ENCODE measurements around the gene GRIP1.

GRIP1 gene

DNA sequence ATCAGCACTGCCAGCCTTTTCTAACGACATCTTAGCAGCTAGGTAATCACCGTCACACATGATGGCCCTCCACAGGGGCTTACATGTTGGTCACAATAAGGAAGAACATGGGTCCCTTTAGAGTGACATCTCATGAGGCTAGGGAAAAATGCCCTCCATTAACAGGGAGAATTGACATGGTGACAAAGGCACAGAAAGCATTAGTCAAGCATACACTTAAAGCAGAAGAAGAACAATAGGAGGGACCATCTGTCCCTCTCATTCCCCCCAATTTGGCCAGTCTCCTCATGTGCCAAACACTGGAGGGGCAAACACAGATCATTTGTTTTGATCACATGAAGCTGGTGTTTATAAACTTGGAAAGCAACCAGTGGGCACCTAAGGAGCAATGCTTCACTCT lies 78.0 kb downstream of the GRIP1 start:
- no peak overlapping the region for H3K4me3 ChIP-seq (ENCODE audit: low read length)
- H3K27ac ChIP-seq (ENCODE audit: low read length) = no peak overlapping the region
- H2AFZ ChIP-seq (ENCODE audit: low read length) = no peak overlapping the region
- no peaks in the 10 kb centered on the region for H3K9me3 ChIP-seq (replicated peaks; ENCODE audit: insufficient read depth, low read length)
- no peaks in the 10 kb centered on the region for H3K9me2 ChIP-seq (replicated peaks; ENCODE audit: insufficient read depth, low read length)
- no peaks in the 10 kb centered on the region for H3K79me2 ChIP-seq (ENCODE audit: low read length)
- no peak for TF ChIP-seq EZH2phosphoT487 (IDR thresholded peaks at IDR 0.05; ENCODE audit: low read length)
- TF ChIP-seq, protein P1, sequence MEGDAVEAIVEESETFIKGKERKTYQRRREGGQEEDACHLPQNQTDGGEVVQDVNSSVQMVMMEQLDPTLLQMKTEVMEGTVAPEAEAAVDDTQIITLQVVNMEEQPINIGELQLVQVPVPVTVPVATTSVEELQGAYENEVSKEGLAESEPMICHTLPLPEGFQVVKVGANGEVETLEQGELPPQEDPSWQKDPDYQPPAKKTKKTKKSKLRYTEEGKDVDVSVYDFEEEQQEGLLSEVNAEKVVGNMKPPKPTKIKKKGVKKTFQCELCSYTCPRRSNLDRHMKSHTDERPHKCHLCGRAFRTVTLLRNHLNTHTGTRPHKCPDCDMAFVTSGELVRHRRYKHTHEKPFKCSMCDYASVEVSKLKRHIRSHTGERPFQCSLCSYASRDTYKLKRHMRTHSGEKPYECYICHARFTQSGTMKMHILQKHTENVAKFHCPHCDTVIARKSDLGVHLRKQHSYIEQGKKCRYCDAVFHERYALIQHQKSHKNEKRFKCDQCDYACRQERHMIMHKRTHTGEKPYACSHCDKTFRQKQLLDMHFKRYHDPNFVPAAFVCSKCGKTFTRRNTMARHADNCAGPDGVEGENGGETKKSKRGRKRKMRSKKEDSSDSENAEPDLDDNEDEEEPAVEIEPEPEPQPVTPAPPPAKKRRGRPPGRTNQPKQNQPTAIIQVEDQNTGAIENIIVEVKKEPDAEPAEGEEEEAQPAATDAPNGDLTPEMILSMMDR (IDR thresholded peaks at IDR 0.05; ENCODE audit: low read length) = no peak
- no peak for TF ChIP-seq EZH2 (optimal IDR thresholded peaks at IDR 0.05; ENCODE audit: low read depth, low read length)
- H3K4me1 ChIP-seq (ENCODE audit: low read length) = no peaks in the 10 kb centered on the region
- no peaks in the 10 kb centered on the region for H3K36me3 ChIP-seq (replicated peaks; ENCODE audit: insufficient read depth, low read length)
- no peaks in the 10 kb centered on the region for H3F3A ChIP-seq (ENCODE audit: insufficient read depth, low read length)
- no peak for DNase-seq
- no peak overlapping the region for H3K4me2 ChIP-seq (ENCODE audit: low read depth, low read length)
- H4K20me1 ChIP-seq (ENCODE audit: insufficient read depth, low read length) = no peaks in the 10 kb centered on the region
- no peak overlapping the region for H3K9ac ChIP-seq (ENCODE audit: low read length)
- H3K27me3 ChIP-seq (replicated peaks; ENCODE audit: insufficient read depth, low read length) = no peaks in the 10 kb centered on the region

DNA sequence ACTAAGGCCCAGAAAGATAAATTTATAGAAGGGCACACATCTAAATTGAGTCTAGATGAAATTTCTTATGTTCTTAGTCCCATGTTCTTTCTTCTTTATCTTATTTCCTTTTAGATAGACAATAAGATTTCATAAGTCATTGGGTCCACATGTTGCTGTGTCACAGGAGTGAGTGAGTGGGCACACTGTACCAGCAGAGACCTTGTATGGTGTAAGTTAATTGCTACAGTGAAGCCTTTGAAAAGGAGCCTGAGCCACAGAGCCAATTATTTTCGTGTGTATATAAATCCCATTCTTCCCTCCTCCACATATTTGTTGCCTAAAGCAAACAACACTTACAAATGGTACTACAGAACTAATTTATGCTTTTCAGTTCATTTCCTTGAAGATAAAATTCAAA lies 79.1 kb downstream of the GRIP1 start:
- Histone ChIP-seq H3K9me2 (replicated peaks; ENCODE audit: insufficient read depth, low read length) (no peaks in the 10 kb centered on the region), H3K79me2 (ENCODE audit: low read length) (no peaks in the 10 kb centered on the region), H3K4me1 (ENCODE audit: low read length) (no peaks in the 10 kb centered on the region), H3F3A (ENCODE audit: insufficient read depth, low read length) (no peaks in the 10 kb centered on the region), H3K27ac (ENCODE audit: low read length) (no peak overlapping the region), H3K4me2 (ENCODE audit: low read depth, low read length) (no peak overlapping the region), H3K36me3 (replicated peaks; ENCODE audit: insufficient read depth, low read length) (no peaks in the 10 kb centered on the region), H3K9ac (ENCODE audit: low read length) (no peak overlapping the region), H3K9me3 (replicated peaks; ENCODE audit: insufficient read depth, low read length) (no peaks in the 10 kb centered on the region), H4K20me1 (ENCODE audit: insufficient read depth, low read length) (no peaks in the 10 kb centered on the region), H3K4me3 (ENCODE audit: low read length) (no peak overlapping the region), H2AFZ (ENCODE audit: low read length) (no peak overlapping the region), H3K27me3 (replicated peaks; ENCODE audit: insufficient read depth, low read length) (no peaks in the 10 kb centered on the region)
- TF ChIP-seq EZH2phosphoT487 (IDR thresholded peaks at IDR 0.05; ENCODE audit: low read length) (no peak), EZH2 (optimal IDR thresholded peaks at IDR 0.05; ENCODE audit: low read depth, low read length) (no peak)
- DNase-seq = no peak

DNA sequence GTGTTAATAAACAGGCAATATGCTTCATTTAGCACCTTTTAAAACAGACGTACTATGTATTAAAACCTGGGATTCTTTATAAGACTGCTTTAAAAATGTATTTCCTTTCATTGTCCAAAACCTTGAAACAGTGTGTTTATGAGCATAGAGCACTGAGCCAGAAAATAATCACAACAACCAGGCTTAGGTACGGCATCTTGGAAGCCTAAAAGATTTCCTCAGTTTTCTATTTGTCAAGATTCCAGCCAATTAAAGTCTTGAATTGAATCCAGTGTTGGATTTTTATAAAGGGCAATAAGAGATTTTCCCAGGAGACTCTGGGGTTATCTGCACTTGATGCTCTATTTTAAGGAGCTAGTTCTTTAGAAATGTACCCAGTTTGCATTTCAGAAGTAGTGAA lies 80.3 kb downstream of the GRIP1 start:
- Histone ChIP-seq H3F3A (ENCODE audit: insufficient read depth, low read length) (no peaks in the 10 kb centered on the region), H3K36me3 (replicated peaks; ENCODE audit: insufficient read depth, low read length) (no peaks in the 10 kb centered on the region), H3K4me3 (ENCODE audit: low read length) (no peak overlapping the region), H3K27ac (ENCODE audit: low read length) (no peak overlapping the region), H4K20me1 (ENCODE audit: insufficient read depth, low read length) (no peaks in the 10 kb centered on the region), H3K27me3 (replicated peaks; ENCODE audit: insufficient read depth, low read length) (no peaks in the 10 kb centered on the region), H3K79me2 (ENCODE audit: low read length) (no peaks in the 10 kb centered on the region), H3K4me2 (ENCODE audit: low read depth, low read length) (no peak overlapping the region), H3K4me1 (ENCODE audit: low read length) (no peaks in the 10 kb centered on the region), H3K9ac (ENCODE audit: low read length) (no peak overlapping the region), H3K9me3 (replicated peaks; ENCODE audit: insufficient read depth, low read length) (no peaks in the 10 kb centered on the region), H2AFZ (ENCODE audit: low read length) (no peak overlapping the region), H3K9me2 (replicated peaks; ENCODE audit: insufficient read depth, low read length) (no peaks in the 10 kb centered on the region)
- no peak for DNase-seq
- no peak for TF ChIP-seq EZH2phosphoT487 (IDR thresholded peaks at IDR 0.05; ENCODE audit: low read length)
- no peak for TF ChIP-seq EZH2 (optimal IDR thresholded peaks at IDR 0.05; ENCODE audit: low read depth, low read length)
- TF ChIP-seq, protein P1 (IDR thresholded peaks at IDR 0.05; ENCODE audit: low read length) = no peak

DNA sequence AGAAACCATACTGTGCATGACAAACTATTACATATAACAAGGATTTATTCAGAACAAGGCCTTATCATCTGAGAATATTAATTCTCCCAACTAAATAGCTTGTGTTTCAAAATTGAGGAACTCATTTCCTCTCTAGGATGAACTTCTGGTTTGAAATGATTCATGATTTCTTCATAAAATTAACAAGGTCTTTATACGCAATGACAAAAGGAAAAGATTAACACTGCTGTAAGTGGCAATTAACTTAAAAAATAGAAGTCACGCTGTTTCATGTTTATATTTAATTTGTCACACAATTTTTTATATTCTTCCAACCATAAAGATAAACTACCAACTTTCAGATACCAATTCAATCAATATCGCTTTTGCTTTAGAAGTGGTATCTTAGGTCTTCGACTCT lies 80.8 kb downstream of the GRIP1 start:
- H3K36me3 ChIP-seq (replicated peaks; ENCODE audit: insufficient read depth, low read length) = no peaks in the 10 kb centered on the region

More for the DNA sequence above, 80.8 kb downstream of the GRIP1 start:
- DNase-seq = no peak
- no peaks in the 10 kb centered on the region for H3K79me2 ChIP-seq (ENCODE audit: low read length)
- H3K9me3 ChIP-seq (replicated peaks; ENCODE audit: insufficient read depth, low read length) = no peaks in the 10 kb centered on the region
- no peaks in the 10 kb centered on the region for H3K4me1 ChIP-seq (ENCODE audit: low read length)
- H3K9ac ChIP-seq (ENCODE audit: low read length) = no peak overlapping the region
- H3K4me3 ChIP-seq (ENCODE audit: low read length) = no peak overlapping the region
- no peaks in the 10 kb centered on the region for H4K20me1 ChIP-seq (ENCODE audit: insufficient read depth, low read length)
- TF ChIP-seq, protein P1 (IDR thresholded peaks at IDR 0.05; ENCODE audit: low read length) = no peak
- TF ChIP-seq EZH2 (optimal IDR thresholded peaks at IDR 0.05; ENCODE audit: low read depth, low read length) = no peak
- TF ChIP-seq EZH2phosphoT487 (IDR thresholded peaks at IDR 0.05; ENCODE audit: low read length) = no peak
- no peaks in the 10 kb centered on the region for H3K27me3 ChIP-seq (replicated peaks; ENCODE audit: insufficient read depth, low read length)
- no peak overlapping the region for H3K27ac ChIP-seq (ENCODE audit: low read length)
- no peaks in the 10 kb centered on the region for H3F3A ChIP-seq (ENCODE audit: insufficient read depth, low read length)
- H3K9me2 ChIP-seq (replicated peaks; ENCODE audit: insufficient read depth, low read length) = no peaks in the 10 kb centered on the region
- no peak overlapping the region for H2AFZ ChIP-seq (ENCODE audit: low read length)
- no peak overlapping the region for H3K4me2 ChIP-seq (ENCODE audit: low read depth, low read length)
